Astrocyte of the cerebellum (primary cell): ENCODE measurements around the gene PANK2.
A peak's percentile ranks its signal among the peaks of the same experiment; 100 is the strongest.
"Not testable (repeated sequence)": the region's sequence is repeated elsewhere in the genome, so short reads cannot be mapped to it uniquely, and the experiment has no call there.

ENCODE experiments used
- DNase-seq: peaks from one replicate; pipeline ENCODE4 v3.0.0-alpha.2; 2011; ENCODE audit warnings: low read depth
- H3K4me3 ChIP-seq: 2 replicates; pipeline ENCODE4 v1.5.1; 2011; ENCODE audit warnings: mild to moderate bottlenecking, low read depth, low read length, moderate library complexity
- CTCF ChIP-seq: IDR thresholded peaks from 2 replicates; pipeline ENCODE4 v1.5.1; 2012; ENCODE audit warnings: low read length, low read depth, moderate library complexity, mild to moderate bottlenecking; ENCODE audit errors: missing control alignments
- in situ Hi-C: cut with HindIII; loops from 2 replicates; pipeline ENCODE4 v1.10.0; 2017; ENCODE audit warnings: low sequenced_read_pairs

PANK2 gene

GRCh38 chr20:3888622-3889488, at the start of gene PANK2:
TSS of gene PANK2 (plus strand) at chr20:3889387.
- in situ Hi-C loops = no loop called here
- peak; percentile 44 for TF ChIP-seq CTCF
- peak within 1 kb of the TSS; percentile 93 for H3K4me3 ChIP-seq

GRCh38 chr20:3840201-3840600, 49.0 kb upstream of the PANK2 start:
- H3K4me3 ChIP-seq, DNase-seq, in situ Hi-C loops: not testable (repeated sequence)

More at GRCh38 chr20:3888622-3889488, at the start of gene PANK2:
- peak; percentile 98 for DNase-seq

GRCh38 chr20:3842348-3842930, 46.7 kb upstream of the PANK2 start:
- no peak for DNase-seq
- in situ Hi-C loops = no loop called here
- no peak for TF ChIP-seq CTCF
- no peak overlapping the region for H3K4me3 ChIP-seq

- no peak for DNase-seq
- H3K4me3 ChIP-seq = no peak overlapping the region
- TF ChIP-seq CTCF = no peak
- in situ Hi-C loops = no loop called here
Measured at GRCh38 chr20:3843490-3843889, 45.7 kb upstream of the PANK2 start.

GRCh38 chr20:3843990-3844619, 45.1 kb upstream of the PANK2 start:
- in situ Hi-C loops, H3K4me3 ChIP-seq, DNase-seq: not testable (repeated sequence)

- in situ Hi-C loops = no loop called here
- peak; percentile 18 for DNase-seq
- TF ChIP-seq CTCF = no peak
- peak overlapping the region; percentile 92 for H3K4me3 ChIP-seq
Measured at GRCh38 chr20:3846378-3846739, 42.8 kb upstream of the PANK2 start.

- in situ Hi-C loops = no loop called here
- H3K4me3 ChIP-seq = peak within 1 kb of the TSS; percentile 92
- DNase-seq = no peak
- TF ChIP-seq CTCF = no peak
Measured at GRCh38 chr20:3846740-3847428, 42.3 kb upstream of the PANK2 start, which contains the start of gene MAVS. TSS of gene MAVS (plus strand) at chr20:3846834. CDS start at chr20:3854625, 7,791 bp downstream.
